NCI-H526 (cell line): Measurements from ENCODE around the gene MAN2B1.
"Not testable (repeated sequence)": the region's sequence is repeated elsewhere in the genome, so short reads cannot be mapped to it uniquely, and the experiment has no call there.

Experiments
- DNase-seq, 2 experiments: peaks; one replicate each; lab custom pipeline; 2025; lab: John Stamatoyannopoulos, UW

Gene MAN2B1

DNA sequence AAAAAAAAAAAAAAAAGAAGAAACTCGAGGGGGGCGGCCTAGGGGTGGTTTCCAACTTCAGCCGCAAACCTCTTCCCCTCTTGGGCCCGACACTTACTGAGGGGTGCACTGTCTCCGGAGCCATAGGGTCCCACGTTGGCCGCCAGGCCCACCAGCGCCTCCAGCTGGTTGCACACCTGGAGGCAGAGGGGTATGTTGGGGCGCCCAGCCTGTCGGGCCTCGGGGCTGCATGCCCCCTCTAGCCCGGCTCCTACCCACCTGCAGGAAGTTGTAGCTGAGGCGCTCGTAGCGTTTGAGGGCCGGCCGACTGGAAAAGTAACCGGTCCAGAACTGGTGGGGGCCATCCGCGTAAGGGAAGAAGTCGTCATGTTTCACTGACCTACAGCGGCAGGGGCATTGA, 8.6 kb downstream of the MAN2B1 start:
- DNase-seq: no peak

DNA sequence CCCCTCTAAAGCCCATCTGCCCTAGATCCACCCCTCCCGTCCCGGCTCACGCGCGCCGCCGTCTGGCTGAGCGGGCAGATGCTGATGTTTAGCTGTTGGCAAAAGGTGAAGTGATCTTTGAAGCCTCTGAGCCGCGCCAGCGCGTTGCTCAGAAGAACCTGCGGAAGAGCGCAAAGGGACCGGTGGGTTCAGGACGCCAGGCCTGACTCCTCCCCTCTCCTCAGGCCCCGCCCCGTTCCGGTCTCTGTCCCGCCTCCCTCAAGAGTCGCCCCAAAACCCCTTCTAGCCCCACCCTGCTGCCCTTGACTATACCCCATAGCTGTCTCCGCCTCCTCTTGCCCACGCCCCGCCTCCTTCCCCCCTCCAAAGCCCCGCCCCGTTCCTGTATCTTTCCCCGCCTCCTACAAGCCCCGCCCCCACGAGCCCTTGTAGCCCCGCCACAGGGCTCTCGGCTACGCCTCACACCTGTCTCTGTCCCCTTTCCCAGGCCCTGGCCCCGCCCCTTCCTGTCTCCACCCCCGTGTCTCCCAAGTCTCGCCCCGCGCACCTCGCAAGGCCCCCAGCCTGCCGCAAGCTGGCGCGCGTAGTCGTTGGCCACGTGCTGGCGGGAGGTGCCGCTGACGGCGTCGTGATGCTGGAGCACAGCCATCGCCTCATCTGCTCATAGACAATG, 9.5 kb downstream of the MAN2B1 start:
- peak in 1 of 2 experiments; percentile 3 for DNase-seq

GRCh38 chr19:12655546-12655945, 11.0 kb downstream of the MAN2B1 start:
- DNase-seq: no peak

DNA sequence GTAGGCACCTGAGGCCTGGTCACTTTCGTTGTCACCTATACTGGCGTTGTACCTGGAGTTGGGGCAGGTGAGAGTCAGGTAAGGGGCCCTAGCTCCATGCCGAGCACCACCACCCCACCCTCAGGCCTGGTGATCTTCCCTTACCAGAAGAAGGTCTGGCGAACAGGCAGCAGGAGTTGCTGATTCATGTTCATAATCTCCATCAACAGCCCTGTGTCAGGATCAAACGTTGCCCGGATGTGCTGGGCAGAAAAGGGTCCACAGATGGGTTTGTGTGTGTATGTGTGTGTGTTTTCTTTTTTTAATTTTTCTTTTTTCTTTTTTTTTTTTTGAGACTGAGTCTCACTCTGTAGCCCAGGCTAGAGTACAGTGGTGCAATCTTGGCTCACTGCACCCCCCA, 14.3 kb downstream of the MAN2B1 start:
- DNase-seq: no peak

DNA sequence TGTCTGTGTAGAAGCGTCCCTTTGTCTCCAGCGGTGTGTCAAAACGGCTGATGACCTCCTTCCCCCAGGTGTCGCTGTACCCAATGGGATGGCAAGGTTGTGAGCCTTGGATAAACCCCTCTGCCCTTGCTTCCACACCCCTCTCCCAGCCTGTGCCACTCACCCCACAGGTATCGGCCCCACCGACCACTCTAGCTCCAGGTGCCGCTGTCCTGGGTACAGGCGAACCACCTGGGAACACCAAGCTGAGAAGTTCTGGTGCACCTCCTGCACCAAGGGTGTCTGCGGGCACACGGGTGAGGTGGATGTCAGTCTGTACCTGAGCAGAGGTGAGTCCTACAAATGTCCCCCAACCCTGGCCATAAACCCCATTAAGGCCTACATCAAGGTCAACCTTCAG, 16.6 kb downstream of the MAN2B1 start:
- no peak for DNase-seq

DNA sequence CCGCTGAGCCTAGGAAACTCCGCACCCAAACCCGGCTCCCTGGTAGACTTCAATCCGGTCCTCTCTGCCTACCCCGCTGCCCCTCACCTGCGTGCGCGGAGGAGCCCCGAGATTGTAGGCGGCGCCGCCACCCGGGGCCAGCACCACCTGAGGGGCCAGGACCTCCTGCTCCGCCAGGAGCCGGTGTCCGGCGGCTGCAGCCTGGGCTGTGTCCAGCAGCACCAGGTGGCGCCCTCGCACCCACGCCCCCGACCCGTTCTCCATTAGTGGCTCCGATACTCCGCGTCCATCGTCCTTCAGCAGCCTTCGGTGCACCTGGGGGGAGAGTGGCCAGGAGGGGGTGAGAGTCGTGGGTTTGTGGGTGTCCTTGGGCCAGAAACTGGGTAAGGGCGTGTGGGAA, 18.5 kb downstream of the MAN2B1 start:
- no peak for DNase-seq

GRCh38 chr19:12647490-12648071, 19.0 kb downstream of the MAN2B1 start:
- peak; percentile 41 to 67 for DNase-seq

- no peak for DNase-seq
Observed at GRCh38 chr19:12647047-12647446, 19.5 kb downstream of the MAN2B1 start.

GRCh38 chr19:12646551-12646950, 20.0 kb downstream of the MAN2B1 start:
- DNase-seq: no peak

DNA sequence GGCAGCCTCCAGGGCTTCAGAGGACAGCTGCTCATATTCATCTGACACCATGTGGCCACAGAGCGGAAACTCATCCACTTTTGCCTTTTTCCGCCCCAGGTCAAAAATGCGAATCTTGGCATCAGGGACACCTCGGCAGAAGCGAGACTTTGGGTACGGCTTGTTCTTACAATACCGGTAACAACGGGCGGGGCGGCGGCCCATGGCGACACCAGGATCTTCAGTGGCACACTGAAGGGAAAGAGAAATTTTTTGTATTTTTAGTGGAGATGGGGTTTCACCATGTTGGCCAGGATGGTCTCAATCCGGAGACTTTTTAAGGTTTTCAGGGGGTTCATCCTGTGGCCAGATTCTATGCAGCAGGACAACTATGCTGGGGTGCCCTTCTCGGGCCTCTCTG, 22.8 kb downstream of the MAN2B1 start:
- DNase-seq: not testable (repeated sequence)

DNA sequence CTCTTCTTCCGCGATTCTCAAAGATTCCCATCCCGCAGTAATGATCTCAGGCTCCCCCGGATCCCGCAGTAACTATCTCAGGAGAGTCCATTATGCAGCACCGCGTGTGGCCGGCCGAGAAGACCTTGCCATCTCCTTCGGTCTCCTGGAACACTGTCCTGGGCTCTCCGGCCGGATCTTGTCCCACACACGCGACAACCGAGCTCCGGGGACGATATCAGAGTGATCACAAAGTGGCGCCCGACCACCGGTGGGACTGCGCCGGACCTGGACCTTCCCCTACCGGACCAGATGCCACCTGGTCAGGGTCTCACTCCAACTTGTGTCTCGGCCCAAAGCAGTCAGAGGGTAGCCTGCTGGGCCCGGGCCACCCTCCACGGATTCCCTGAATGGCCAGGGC, 24.0 kb downstream of the MAN2B1 start:
- DNase-seq: no peak

- DNase-seq: no peak
Observed at GRCh38 chr19:12641456-12641855, 25.1 kb downstream of the MAN2B1 start.

DNA sequence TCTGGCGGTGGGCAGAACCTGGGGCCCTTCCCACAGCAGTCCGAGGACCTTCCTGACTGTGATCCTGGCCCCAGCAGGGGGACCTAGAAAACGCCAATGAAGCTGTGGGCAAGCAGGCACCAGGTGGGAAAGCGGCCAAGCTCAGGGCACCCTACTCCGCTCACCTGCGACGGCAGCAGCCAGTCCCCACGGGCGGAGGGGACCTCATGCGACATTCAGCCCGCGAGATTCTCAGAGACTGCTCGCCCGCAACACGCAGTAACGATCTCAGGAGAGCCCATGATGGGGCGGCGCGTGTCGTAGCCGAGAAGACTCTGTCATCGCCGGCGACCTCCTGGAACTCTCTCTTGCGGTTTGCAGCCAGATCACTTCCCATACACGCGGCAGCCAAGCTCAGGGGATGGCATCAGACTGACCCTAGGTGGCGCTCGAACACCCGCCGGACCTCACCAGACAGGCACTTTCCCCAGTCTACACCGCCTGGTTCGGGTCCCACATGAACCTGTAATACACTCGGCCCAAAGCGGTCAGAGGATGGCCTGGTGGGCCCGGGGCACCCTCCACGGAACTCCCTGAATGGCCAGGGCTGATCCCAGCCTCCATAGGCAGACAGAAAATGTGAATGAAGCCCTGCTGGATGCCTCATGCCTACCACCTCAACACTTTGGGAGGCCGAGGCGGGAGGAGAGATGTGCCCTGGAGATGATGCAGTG, 26.5 kb downstream of the MAN2B1 start:
- peak; percentile 35 to 80 for DNase-seq

GRCh38 chr19:12638611-12639182, 27.8 kb downstream of the MAN2B1 start:
- no peak for DNase-seq

- DNase-seq: peak in 1 of 2 experiments; percentile 7
Observed at GRCh38 chr19:12636631-12637030, 29.9 kb downstream of the MAN2B1 start.

- no peak for DNase-seq
Observed at GRCh38 chr19:12629215-12629614, 37.3 kb downstream of the MAN2B1 start.

DNA sequence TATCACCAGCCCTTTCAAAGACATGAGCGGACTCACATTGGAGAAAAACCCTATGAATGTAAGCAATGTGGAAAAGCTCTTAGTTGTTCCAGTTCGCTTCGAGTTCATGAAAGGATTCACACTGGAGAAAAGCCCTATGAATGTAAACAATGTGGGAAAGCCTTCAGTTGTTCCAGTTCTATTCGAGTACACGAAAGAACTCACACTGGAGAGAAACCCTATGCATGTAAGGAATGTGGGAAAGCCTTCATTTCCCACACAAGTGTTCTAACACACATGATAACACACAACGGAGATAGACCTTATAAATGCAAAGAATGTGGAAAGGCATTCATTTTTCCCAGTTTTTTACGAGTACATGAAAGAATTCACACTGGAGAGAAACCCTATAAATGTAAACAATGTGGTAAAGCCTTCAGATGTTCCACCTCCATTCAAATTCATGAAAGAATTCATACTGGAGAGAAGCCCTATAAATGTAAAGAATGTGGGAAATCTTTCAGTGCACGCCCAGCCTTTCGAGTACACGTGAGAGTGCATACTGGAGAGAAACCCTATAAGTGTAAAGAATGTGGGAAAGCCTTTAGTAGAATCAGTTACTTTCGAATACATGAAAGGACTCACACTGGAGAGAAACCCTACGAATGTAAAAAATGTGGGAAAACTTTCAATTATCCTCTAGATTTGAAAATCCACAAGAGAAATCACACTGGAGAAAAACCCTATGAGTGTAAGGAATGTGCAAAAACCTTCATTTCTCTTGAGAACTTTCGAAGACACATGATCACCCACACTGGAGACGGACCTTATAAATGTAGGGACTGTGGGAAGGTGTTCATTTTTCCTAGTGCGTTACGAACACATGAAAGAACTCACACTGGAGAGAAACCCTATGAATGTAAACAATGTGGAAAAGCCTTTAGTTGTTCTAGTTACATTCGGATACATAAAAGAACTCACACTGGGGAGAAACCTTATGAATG, 38.2 kb downstream of the MAN2B1 start:
- DNase-seq: no peak

DNA sequence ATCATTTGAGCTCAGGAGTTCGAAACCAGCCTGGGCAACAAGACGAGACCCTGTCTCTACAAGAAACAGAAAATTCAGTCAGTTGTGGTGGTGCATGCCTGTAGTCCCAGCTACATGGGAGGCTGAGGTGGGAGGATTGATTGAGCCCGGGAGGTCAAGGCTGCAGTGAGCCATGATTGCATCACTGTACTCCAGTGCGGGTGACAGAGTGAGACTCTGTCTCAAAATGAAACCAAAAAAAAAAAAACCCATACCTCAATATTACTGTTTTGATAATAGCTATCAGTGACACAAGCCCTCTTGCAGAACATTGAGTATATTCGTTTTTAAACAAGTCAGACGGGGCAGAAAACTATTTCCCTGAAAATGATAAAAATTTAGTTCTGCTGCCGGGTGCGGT, 39.6 kb downstream of the MAN2B1 start:
- no peak for DNase-seq

DNA sequence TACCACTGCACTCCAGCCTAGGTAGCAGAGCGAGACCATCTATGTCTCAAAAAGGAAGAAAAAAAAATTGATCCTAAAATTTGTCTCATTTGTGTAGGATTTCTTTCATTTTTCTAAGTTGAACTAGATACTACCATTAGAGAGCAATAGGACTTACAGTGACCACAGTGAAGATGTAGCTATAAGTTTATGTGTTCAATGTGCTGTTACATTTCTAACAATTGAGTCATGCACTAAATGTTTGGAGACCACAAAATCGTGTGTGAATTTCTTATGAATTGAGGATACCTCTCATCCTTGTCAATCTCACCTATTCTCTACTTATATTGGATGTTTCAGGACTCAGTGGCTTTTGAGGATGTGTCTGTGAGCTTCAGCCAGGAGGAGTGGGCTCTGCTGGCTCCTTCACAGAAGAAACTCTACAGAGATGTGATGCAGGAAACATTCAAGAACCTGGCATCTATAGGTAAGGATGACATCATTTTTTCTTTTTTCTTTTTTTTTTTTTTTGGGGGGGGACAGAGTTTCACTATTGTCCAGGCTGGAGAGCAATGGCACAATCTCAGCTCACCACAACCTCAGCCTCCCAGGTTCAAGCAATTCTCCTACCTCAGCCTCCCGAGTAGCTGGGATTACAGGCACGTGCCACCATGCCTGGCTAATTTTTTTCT, 43.0 kb downstream of the MAN2B1 start:
- no peak for DNase-seq

- DNase-seq: not testable (repeated sequence)
Observed at GRCh38 chr19:12621253-12622024, 45.1 kb downstream of the MAN2B1 start.
